Astrocyte of the hippocampus (primary cell): Measurements from ENCODE around the gene RNU7-1.

Experiments
- DNase-seq: peaks from one replicate; pipeline ENCODE4 v3.0.0; 2011; ENCODE audit warnings: low read depth, low spot score

The RNU7-1 gene

GRCh38 chr12:6917491-6918231, 26.0 kb upstream of the RNU7-1 start:
- peak; percentile 68 for DNase-seq

GRCh38 chr12:6919588-6919987, 24.0 kb upstream of the RNU7-1 start:
- no peak for DNase-seq

GRCh38 chr12:6921539-6921938, 22.1 kb upstream of the RNU7-1 start:
- DNase-seq = no peak

GRCh38 chr12:6921996-6922946, 21.3 kb upstream of the RNU7-1 start:
- DNase-seq = no peak

- DNase-seq = no peak
Observed at GRCh38 chr12:6923003-6923732, 20.4 kb upstream of the RNU7-1 start.

- DNase-seq = no peak
Observed at GRCh38 chr12:6923851-6924250, 19.8 kb upstream of the RNU7-1 start.

- DNase-seq = no peak
Observed at GRCh38 chr12:6925239-6925539, 18.4 kb upstream of the RNU7-1 start.

GRCh38 chr12:6925540-6926279, 17.9 kb upstream of the RNU7-1 start:
- DNase-seq = peak; percentile 93

GRCh38 chr12:6927379-6928021, 16.1 kb upstream of the RNU7-1 start, which contains the start of gene ATN1:
ATN1 (plus strand) TSS chr12:6927959; CDS start chr12:6934002, 6,043 bp downstream.
- peak; percentile 93 for DNase-seq

- no peak for DNase-seq
Observed at GRCh38 chr12:6928022-6928702, 15.5 kb upstream of the RNU7-1 start.

GRCh38 chr12:6928703-6929407, 14.8 kb upstream of the RNU7-1 start:
- DNase-seq = no peak

GRCh38 chr12:6929466-6930452, 13.9 kb upstream of the RNU7-1 start:
- DNase-seq = no peak

- no peak for DNase-seq
Observed at GRCh38 chr12:6932766-6933165, 10.8 kb upstream of the RNU7-1 start.

- DNase-seq = peak; percentile 54
Observed at GRCh38 chr12:6934110-6934509, 9.5 kb upstream of the RNU7-1 start.

- no peak for DNase-seq
Observed at GRCh38 chr12:6935371-6936193, 8.0 kb upstream of the RNU7-1 start.

- DNase-seq = no peak
Observed at GRCh38 chr12:6936194-6936635, 7.4 kb upstream of the RNU7-1 start.
